ENCODE measurements around the gene TNFRSF14. TPM values are rescaled to one million over a fixed set of nuclear protein-coding genes. Genes with fewer than 3 reads are reported as not detected.

The TNFRSF14 gene
- polyA plus RNA-seq, 2 of the 4 experiments (the other 2 are of a cell fraction) = 0.16 to 0.25 TPM

- TF ChIP-seq CHD2 (IDR thresholded peaks at IDR 0.05; ENCODE audit: low read length, partially characterized antibody) = no peak
- no peak for TF ChIP-seq MAX (IDR thresholded peaks at IDR 0.05)
- no peak for TF ChIP-seq TFCP2L1 (CRISPR knock-in tag; IDR thresholded peaks at IDR 0.05)
- TF ChIP-seq, protein P1, sequence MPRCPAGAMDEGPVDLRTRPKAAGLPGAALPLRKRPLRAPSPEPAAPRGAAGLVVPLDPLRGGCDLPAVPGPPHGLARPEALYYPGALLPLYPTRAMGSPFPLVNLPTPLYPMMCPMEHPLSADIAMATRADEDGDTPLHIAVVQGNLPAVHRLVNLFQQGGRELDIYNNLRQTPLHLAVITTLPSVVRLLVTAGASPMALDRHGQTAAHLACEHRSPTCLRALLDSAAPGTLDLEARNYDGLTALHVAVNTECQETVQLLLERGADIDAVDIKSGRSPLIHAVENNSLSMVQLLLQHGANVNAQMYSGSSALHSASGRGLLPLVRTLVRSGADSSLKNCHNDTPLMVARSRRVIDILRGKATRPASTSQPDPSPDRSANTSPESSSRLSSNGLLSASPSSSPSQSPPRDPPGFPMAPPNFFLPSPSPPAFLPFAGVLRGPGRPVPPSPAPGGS (IDR thresholded peaks at IDR 0.05) = no peak
- TF ChIP-seq BHLHE40 (IDR thresholded peaks at IDR 0.05; ENCODE audit: low read depth, low read length) = no peak
Observed at GRCh38 chr1:2532485-2533160, 23.5 kb upstream of the TNFRSF14 start (continued).

DNA sequence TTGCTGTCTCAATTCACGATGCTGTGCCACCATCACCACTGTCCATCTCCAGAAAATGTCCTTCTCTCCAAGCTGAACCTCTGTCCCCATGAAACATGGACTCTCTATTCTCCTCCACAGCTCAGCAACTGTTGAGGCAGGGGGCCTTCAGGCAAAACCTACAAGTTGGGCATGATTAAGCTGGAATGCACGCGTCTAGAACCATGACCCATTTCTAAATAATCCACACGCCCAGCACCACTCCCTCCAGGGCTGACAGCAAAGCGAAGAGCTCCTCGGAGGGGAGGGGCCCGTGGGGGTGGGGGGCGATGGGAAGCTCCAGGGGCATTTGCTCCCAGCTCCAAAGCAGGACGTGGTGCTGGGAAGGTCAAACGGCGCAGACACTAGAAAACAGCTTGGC, 22.8 kb upstream of the TNFRSF14 start:
- Histone ChIP-seq H3K4me3 (no peak overlapping the region), H3K27ac (peak overlapping the region; percentile 69 to 85; a peak in 4 of 6 replicates), H3K9me3 (no peaks in the 10 kb centered on the region), H3K4me2 (no peak overlapping the region), H3K4me1 (peaks cover 28% of the 10 kb centered on the region)
- WGBS (ENCODE audit: missing lambda C conversion rate) = 81% methylated on average over 3 of the region's 11 CpGs
- no peak for ATAC-seq
- TF ChIP-seq MAZ (IDR thresholded peaks at IDR 0.05; ENCODE audit: borderline replicate concordance, low read depth, low read length) (no peak), HOXA7 (CRISPR knock-in tag; IDR thresholded peaks at IDR 0.05) (no peak), EHF (CRISPR knock-in tag; IDR thresholded peaks at IDR 0.05) (no peak), USF2 (IDR thresholded peaks at IDR 0.05) (no peak), SREBF2 (IDR thresholded peaks at IDR 0.05) (no peak), FOSB (CRISPR knock-in tag; IDR thresholded peaks at IDR 0.05) (no peak), GATA3 (IDR thresholded peaks at IDR 0.05; ENCODE audit: borderline replicate concordance) (no peak), ESRRA (IDR thresholded peaks at IDR 0.05; ENCODE audit: borderline replicate concordance, low read length) (no peak), PHF8 (IDR thresholded peaks at IDR 0.05; ENCODE audit: borderline replicate concordance, low read depth) (no peak), ZSCAN20 (CRISPR knock-in tag; IDR thresholded peaks at IDR 0.05) (no peak), KDM1A (IDR thresholded peaks at IDR 0.05; ENCODE audit: low read depth) (no peak)
- TF ChIP-seq, protein P1 (IDR thresholded peaks at IDR 0.05) = no peak
- TF ChIP-seq, protein P2, sequence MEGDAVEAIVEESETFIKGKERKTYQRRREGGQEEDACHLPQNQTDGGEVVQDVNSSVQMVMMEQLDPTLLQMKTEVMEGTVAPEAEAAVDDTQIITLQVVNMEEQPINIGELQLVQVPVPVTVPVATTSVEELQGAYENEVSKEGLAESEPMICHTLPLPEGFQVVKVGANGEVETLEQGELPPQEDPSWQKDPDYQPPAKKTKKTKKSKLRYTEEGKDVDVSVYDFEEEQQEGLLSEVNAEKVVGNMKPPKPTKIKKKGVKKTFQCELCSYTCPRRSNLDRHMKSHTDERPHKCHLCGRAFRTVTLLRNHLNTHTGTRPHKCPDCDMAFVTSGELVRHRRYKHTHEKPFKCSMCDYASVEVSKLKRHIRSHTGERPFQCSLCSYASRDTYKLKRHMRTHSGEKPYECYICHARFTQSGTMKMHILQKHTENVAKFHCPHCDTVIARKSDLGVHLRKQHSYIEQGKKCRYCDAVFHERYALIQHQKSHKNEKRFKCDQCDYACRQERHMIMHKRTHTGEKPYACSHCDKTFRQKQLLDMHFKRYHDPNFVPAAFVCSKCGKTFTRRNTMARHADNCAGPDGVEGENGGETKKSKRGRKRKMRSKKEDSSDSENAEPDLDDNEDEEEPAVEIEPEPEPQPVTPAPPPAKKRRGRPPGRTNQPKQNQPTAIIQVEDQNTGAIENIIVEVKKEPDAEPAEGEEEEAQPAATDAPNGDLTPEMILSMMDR (IDR thresholded peaks at IDR 0.05) = no peak
- TF ChIP-seq, protein P3, sequence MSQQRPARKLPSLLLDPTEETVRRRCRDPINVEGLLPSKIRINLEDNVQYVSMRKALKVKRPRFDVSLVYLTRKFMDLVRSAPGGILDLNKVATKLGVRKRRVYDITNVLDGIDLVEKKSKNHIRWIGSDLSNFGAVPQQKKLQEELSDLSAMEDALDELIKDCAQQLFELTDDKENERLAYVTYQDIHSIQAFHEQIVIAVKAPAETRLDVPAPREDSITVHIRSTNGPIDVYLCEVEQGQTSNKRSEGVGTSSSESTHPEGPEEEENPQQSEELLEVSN (IDR thresholded peaks at IDR 0.05; ENCODE audit: borderline replicate concordance, low read depth) = no peak
- TF ChIP-seq, protein P4, sequence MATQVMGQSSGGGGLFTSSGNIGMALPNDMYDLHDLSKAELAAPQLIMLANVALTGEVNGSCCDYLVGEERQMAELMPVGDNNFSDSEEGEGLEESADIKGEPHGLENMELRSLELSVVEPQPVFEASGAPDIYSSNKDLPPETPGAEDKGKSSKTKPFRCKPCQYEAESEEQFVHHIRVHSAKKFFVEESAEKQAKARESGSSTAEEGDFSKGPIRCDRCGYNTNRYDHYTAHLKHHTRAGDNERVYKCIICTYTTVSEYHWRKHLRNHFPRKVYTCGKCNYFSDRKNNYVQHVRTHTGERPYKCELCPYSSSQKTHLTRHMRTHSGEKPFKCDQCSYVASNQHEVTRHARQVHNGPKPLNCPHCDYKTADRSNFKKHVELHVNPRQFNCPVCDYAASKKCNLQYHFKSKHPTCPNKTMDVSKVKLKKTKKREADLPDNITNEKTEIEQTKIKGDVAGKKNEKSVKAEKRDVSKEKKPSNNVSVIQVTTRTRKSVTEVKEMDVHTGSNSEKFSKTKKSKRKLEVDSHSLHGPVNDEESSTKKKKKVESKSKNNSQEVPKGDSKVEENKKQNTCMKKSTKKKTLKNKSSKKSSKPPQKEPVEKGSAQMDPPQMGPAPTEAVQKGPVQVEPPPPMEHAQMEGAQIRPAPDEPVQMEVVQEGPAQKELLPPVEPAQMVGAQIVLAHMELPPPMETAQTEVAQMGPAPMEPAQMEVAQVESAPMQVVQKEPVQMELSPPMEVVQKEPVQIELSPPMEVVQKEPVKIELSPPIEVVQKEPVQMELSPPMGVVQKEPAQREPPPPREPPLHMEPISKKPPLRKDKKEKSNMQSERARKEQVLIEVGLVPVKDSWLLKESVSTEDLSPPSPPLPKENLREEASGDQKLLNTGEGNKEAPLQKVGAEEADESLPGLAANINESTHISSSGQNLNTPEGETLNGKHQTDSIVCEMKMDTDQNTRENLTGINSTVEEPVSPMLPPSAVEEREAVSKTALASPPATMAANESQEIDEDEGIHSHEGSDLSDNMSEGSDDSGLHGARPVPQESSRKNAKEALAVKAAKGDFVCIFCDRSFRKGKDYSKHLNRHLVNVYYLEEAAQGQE (IDR thresholded peaks at IDR 0.05) = no peak
- no peak for DNase-seq (ENCODE audit: low read depth in 1 of 2, low spot score in 1 of 2)
- FAIRE-seq = no peak
- POLR2A ChIA-PET = no interaction called here
- CTCF ChIA-PET = interaction anchor here (1.3 to 6.1 kb wide), 3 partner anchors 14 to 119 kb away, joined by 4 to 36 read pairs (median 4); no protein-coding TSS in a partner anchor

Measured in A549 (cell line).